Measurements from ENCODE around the gene HLTF. TPM values are rescaled to one million over a fixed set of nuclear protein-coding genes. Genes with fewer than 3 reads are reported as not detected.

HLTF gene
- 36.0 TPM for total RNA-seq

GRCh38 chr3:149086232-149086988, at the start of gene HLTF:
Gene HLTF, minus strand, starts transcription at chr3:149086533. Its CDS starts 197 bp downstream, at chr3:149086336.

GRCh38 chr3:149129326-149130205, 43.2 kb upstream of the HLTF start, which contains the start of gene HPS3:
Gene HPS3, plus strand, starts transcription at chr3:149129638. Its CDS starts 86 bp downstream, at chr3:149129724.

GRCh38 chr3:148991219-148992026, 94.9 kb downstream of the HLTF start, which contains the start of gene GYG1:
Gene GYG1, plus strand, starts transcription at chr3:148991540. Its CDS starts 101 bp downstream, at chr3:148991641.

Small RNAs within 50 kb of the gene (small RNA-seq; reads per million reads assigned to genes)
- gene RF00019 (ENCODE audit: low replicate concordance), result not detected

Other genes with a start within 250 kb of the HLTF start
- 1.6 TPM for gene CPA3, start 221.2 kb downstream of the HLTF start, total RNA-seq
- 25.3 TPM for gene GYG1, start 95.0 kb downstream of the HLTF start, total RNA-seq
- gene HPS3, start 43.1 kb upstream of the HLTF start, total RNA-seq, result 32.3 TPM
- 0.64 TPM for gene CP, start 135.3 kb upstream of the HLTF start, total RNA-seq
- gene TM4SF18, start 247.1 kb upstream of the HLTF start, total RNA-seq, result 37.4 TPM

Data from metanephros (tissue), 2 donors.